GM21737 (cell line): ENCODE results near the gene AIMP2.
"Not testable (repeated sequence)": the region's sequence is repeated elsewhere in the genome, so short reads cannot be mapped to it uniquely, and the experiment has no call there.

Experiments
- ATAC-seq: cut with Tn5 transposase; IDR thresholded peaks from one replicate; pipeline ENCODE4 v1.9.1; 2021; ENCODE audit warnings: mild to moderate bottlenecking, moderate library complexity; ENCODE audit not compliant: unreplicated experiment

Gene AIMP2

DNA sequence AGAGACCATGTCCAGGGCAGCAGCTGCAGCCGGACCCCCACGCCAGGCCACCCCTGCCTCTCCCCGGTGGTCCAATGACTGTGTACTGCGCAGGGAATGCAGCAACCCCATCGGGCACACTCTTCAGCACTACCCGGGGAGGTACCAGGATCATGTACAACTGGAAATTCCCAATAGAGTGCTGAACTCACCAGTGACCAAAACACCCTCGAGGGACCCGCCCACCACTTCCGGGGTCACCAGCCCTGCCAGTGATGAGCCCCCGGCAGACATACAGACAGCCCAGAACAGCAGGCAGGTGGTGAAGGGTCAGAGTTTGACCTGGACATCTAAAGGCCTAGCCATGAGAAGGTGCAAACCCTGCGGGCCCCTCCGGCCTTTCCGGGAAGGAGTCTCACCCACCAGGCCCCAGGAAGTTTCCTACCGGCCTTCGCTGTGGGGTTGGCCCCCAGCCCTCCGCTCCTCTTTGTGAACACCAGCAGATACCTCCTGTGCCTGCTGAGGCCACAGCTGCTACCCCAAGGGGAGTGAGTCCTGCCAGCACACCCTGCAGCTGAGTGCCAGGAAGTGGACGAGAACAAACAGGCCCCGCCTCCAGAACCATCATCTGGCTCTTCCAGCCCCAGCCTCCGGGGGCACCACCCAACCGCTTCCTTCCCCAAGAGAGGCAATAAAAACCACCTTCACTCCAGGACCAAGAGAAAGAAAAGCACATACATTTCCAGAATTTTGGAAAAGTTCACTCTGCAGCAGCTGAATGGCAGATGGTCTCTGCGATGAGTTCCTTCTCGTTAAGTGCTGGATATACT lies 17.1 kb downstream of the AIMP2 start:
- ATAC-seq: peak; percentile 89

- ATAC-seq: no peak
Measured at GRCh38 chr7:6026820-6027311, 17.8 kb downstream of the AIMP2 start.

DNA sequence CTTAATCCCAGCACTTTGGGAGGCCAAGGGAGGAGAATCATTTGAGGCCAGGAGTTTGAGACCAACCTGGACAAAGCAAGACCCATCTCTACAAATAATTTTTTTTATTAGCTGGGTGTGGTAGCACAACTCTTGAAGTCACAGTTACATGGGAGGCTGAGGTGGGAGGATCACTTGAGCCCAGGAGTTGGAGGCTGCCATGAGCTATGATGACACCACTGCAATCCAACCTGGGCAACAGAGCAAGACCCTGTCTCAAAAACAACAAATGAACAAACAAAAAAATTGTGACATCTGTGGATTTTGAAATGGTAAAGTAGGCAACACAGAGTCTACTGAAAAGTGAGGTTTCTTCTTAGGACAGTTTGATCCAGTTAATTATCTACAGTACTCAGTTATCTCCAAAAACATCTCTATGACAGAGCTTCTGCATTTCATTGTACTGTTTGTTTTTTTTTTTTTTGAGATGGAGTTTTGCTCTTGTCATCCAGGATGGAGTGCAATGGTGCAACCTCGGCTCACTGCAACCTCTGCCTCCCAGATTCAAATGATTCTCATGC lies 18.8 kb downstream of the AIMP2 start:
- ATAC-seq: no peak

GRCh38 chr7:6028563-6028962 lies 19.5 kb downstream of the AIMP2 start:
- ATAC-seq: no peak

GRCh38 chr7:6030988-6031387 lies 21.9 kb downstream of the AIMP2 start, which contains the start of gene ANKRD61:
Gene ANKRD61, plus strand, starts transcription at chr7:6031376. Its CDS starts 0 bp downstream, at chr7:6031376.
- no peak for ATAC-seq

DNA sequence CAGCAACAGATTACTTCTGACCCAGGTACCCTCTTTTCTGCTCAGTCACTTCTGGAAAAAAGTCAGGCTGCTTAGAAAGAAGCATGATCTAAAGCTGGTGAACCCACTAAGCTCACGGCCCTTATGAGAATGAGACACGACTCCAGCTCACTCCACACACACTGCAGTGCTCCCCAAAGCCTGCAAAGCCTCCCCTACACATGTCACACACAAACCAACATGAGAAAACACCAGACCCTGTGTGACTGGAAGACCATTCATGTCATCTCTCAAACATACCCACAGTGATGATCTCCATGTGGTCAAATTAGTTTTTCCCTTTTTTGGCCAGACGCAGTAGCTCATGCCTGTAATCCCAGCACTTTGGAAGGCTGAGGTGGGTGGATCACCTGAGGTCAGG lies 22.5 kb downstream of the AIMP2 start:
- no peak for ATAC-seq

- ATAC-seq: no peak
Measured at GRCh38 chr7:6032167-6032566, 23.1 kb downstream of the AIMP2 start.

GRCh38 chr7:6032641-6033040 lies 23.6 kb downstream of the AIMP2 start:
- no peak for ATAC-seq

DNA sequence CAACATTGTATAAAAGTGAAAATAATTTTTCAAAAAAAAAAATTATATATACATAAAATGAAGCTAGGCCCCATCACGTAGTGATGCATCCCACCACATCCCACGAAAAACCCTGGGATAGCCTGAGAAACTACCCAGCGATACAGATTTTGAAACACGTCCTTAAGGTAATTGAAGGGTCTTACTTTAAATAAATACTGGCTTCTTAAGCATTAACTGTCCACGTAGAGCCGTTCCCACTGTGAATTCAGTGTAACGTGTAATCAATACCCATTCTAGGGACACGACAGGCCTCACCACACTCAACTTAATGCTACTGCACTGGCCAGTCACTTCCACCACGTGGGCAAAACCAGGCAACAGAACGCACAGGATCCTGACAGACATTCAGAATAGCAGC lies 26.1 kb downstream of the AIMP2 start:
- ATAC-seq: no peak

DNA sequence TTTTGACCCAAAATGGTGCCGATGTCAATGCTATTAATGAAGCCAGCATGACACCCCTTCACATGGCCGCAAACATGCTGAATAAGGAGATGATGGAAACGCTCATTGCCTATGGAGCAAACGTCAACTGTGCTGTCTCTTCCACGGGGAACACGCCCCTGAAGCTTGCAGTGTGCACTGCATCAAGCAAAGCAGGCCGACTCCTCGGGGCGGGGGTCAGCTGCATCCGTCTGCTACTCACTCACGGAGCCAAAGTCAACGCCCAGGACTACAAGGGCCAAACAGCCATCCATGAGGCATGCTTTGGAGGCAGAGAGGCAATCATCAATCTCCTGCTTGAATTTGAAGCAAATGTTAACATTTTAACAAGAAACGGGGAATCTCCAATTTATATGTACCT lies 26.6 kb downstream of the AIMP2 start:
- no peak for ATAC-seq

- ATAC-seq: no peak
Measured at GRCh38 chr7:6049780-6050179, 40.7 kb downstream of the AIMP2 start.

GRCh38 chr7:6051185-6051584 lies 42.1 kb downstream of the AIMP2 start:
- not testable (repeated sequence) for ATAC-seq

- ATAC-seq: no peak
Measured at GRCh38 chr7:6056616-6057015, 47.5 kb downstream of the AIMP2 start.

GRCh38 chr7:6057316-6058129 lies 48.5 kb downstream of the AIMP2 start:
- no peak for ATAC-seq

GRCh38 chr7:6059941-6060340 lies 50.9 kb downstream of the AIMP2 start:
- ATAC-seq: not testable (repeated sequence)

DNA sequence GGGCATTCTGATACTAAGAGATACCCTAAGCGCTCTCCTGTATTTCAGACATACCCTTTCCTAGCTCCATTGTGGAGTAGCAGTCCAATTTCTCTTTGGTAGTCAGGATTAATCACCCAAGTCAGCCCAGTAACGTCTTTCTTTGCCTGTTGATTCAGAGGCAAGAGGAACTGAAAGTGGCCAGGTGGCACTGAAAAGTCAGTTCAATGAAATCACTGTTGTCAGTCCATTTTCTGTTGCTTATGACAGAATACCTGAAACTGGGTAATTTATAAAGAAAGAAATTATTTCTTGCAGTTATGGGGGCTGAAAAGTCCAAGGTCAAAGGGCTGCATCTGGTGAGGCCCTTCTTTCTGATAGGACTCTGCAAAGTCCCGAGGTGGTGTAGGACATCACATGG lies 62.3 kb downstream of the AIMP2 start:
- ATAC-seq: peak; percentile 67
